Liver (tissue), 9 donors: ENCODE data around the gene CELSR1. TPM values are rescaled to one million over a fixed set of nuclear protein-coding genes. Genes with fewer than 3 reads are reported as not detected.

ENCODE experiments used
- DNase-seq: peaks from one replicate; pipeline ENCODE4 v3.0.0-alpha.2; 2017; ENCODE audit warnings: low spot score
- H3K27ac ChIP-seq, 2 donors: one replicate each; pipeline ENCODE4 v1.7.0; 2013; ENCODE audit warnings: inconsistent platforms in 2 of 2, low read length in 2 of 2, control low read depth in 1 of 2, low read depth in 1 of 2, mild to moderate bottlenecking in 1 of 2
- H3K27me3 ChIP-seq, 4 donors: one replicate each; pipeline versions ENCODE4 v1.6.1 to v1.7.0; 2013; ENCODE audit warnings: low read length in 3 of 4, inconsistent platforms in 1 of 4, mild to moderate bottlenecking in 1 of 4, moderate library complexity in 1 of 4; ENCODE audit not compliant: control insufficient read depth in 4 of 4, insufficient read depth in 4 of 4
- H3K36me3 ChIP-seq, 4 donors: one replicate each; pipeline versions ENCODE4 v1.6.1 to v1.7.0; 2013; ENCODE audit warnings: low read length in 3 of 4, mild to moderate bottlenecking in 3 of 4, low read depth in 1 of 4, moderate library complexity in 1 of 4; ENCODE audit not compliant: control insufficient read depth in 4 of 4, insufficient read depth in 3 of 4
- H3K4me1 ChIP-seq, 4 donors: one replicate each; pipeline versions ENCODE4 v1.6.1 to v1.7.0; 2013; ENCODE audit warnings: low read length in 3 of 4, mild to moderate bottlenecking in 3 of 4, moderate library complexity in 1 of 4; ENCODE audit not compliant: control insufficient read depth in 4 of 4, insufficient read depth in 4 of 4
- H3K4me3 ChIP-seq, 3 donors: one replicate each; pipeline versions ENCODE4 v1.6.1 to v1.7.0; 2013; ENCODE audit warnings: low read length in 3 of 3, control low read depth in 1 of 3, low read depth in 1 of 3, mild to moderate bottlenecking in 1 of 3
- H3K9ac ChIP-seq, 2 donors: one replicate each; pipeline ENCODE4 v1.7.0; 2013; ENCODE audit warnings: low read length in 2 of 2, mild to moderate bottlenecking in 2 of 2, moderate library complexity in 2 of 2, control low read depth in 1 of 2, low read depth in 1 of 2
- H3K9me3 ChIP-seq, 4 donors: one replicate each; pipeline versions ENCODE4 v1.6.1 to v1.7.0; 2013; ENCODE audit warnings: low read length in 3 of 4; ENCODE audit not compliant: control insufficient read depth in 4 of 4
- ATF3 ChIP-seq: IDR thresholded peaks from 2 replicates; pipeline ENCODE4 v1.6.1; 2016; ENCODE audit warnings: antibody characterized with exemption
- CTCF ChIP-seq: fragments of 150-350 bp; IDR thresholded peaks from 2 replicates; pipeline ENCODE4 v1.5.1; 2017; ENCODE audit warnings: improper control_type of control experiment, low read depth, low read length; ENCODE audit not compliant: missing input control
- EGR1 ChIP-seq, 2 donors: IDR thresholded peaks; 2 replicates each; pipeline ENCODE4 v1.6.1; 2016 to 2018; ENCODE audit warnings: antibody characterized with exemption in 2 of 2, low read depth in 2 of 2
- FOXA1 ChIP-seq: IDR thresholded peaks from 2 replicates; pipeline ENCODE4 v1.6.1; 2016; ENCODE audit warnings: antibody characterized with exemption
- FOXA2 ChIP-seq: IDR thresholded peaks from 2 replicates; pipeline ENCODE4 v1.6.1; 2016; ENCODE audit warnings: antibody characterized with exemption
- GABPA ChIP-seq, 2 donors: IDR thresholded peaks in 1 of 2; conservative IDR thresholded peaks in 1 of 2; 2 replicates each; pipeline ENCODE4 v1.6.1; 2016; ENCODE audit warnings: antibody characterized with exemption in 2 of 2, mild to moderate bottlenecking in 1 of 2, moderate library complexity in 1 of 2
- HNF4A ChIP-seq, 2 donors: conservative IDR thresholded peaks; 2 replicates each; pipeline ENCODE4 v1.6.1; 2016; ENCODE audit warnings: antibody characterized with exemption in 2 of 2, mild to moderate bottlenecking in 2 of 2
- HNF4G ChIP-seq: IDR thresholded peaks from 2 replicates; pipeline ENCODE4 v1.6.1; 2016; ENCODE audit warnings: antibody characterized with exemption
- JUND ChIP-seq, 2 donors: IDR thresholded peaks; 2 replicates each; pipeline ENCODE4 v1.6.1; 2016; ENCODE audit warnings: antibody characterized with exemption in 2 of 2
- MAX ChIP-seq: IDR thresholded peaks from 2 replicates; pipeline ENCODE4 v1.6.1; 2016; ENCODE audit warnings: antibody characterized with exemption
- NR2F2 ChIP-seq: IDR thresholded peaks from 2 replicates; pipeline ENCODE4 v1.6.1; 2016; ENCODE audit warnings: antibody characterized with exemption
- RAD21 ChIP-seq, 2 donors: IDR thresholded peaks; 2 replicates each; pipeline ENCODE4 v1.6.1; 2016; ENCODE audit warnings: antibody characterized with exemption in 2 of 2, mild to moderate bottlenecking in 2 of 2
- REST ChIP-seq: IDR thresholded peaks from 2 replicates; pipeline ENCODE4 v1.6.1; 2016; ENCODE audit warnings: antibody characterized with exemption, mild to moderate bottlenecking
- RXRA ChIP-seq, 2 donors: IDR thresholded peaks; 2 replicates each; pipeline ENCODE4 v1.6.1; 2017 to 2018; ENCODE audit warnings: antibody characterized with exemption in 2 of 2, mild to moderate bottlenecking in 1 of 2
- SP1 ChIP-seq: IDR thresholded peaks from 2 replicates; pipeline ENCODE4 v1.6.1; 2018; ENCODE audit warnings: antibody characterized with exemption, mild to moderate bottlenecking
- TAF1 ChIP-seq: conservative IDR thresholded peaks from 2 replicates; pipeline ENCODE4 v1.6.1; 2016; ENCODE audit warnings: antibody characterized with exemption, mild to moderate bottlenecking
- YY1 ChIP-seq: IDR thresholded peaks from 2 replicates; pipeline ENCODE4 v1.6.1; 2016; ENCODE audit warnings: antibody characterized with exemption, mild to moderate bottlenecking
- WGBS: extraction: QIAGEN DNeasy Blood & Tissue Kit; methylation state at CpG from one replicate; pipeline ENCODE4 v1.1.7; 2013; 5-methylcytosine and 5-hydroxymethylcytosine counted together
- polyA plus RNA-seq, 2 donors: library from polyadenylated mRNA; stranded (reverse) in 1 of 2; unstranded in 1 of 2; fragments of 200-250 nt in 1 of 2; fragments of >200 nt in 1 of 2; fragmentation: Nextera tagmentation in 1 of 2; extraction: Ambion mirVana in 1 of 2; gene quantifications; one replicate each; pipeline versions ENCODE4 v1.2.1 to v1.2.3, GENCODE V29; 2013 to 2015
- total RNA-seq, 2 donors: library from RNA; depleted of rRNA; stranded (reverse); fragments of >200 nt; gene quantifications; one replicate each; pipeline ENCODE4 v1.2.3, GENCODE V29; 2014
- TF ChIP-seq, protein P1 (sequence below): IDR thresholded peaks from 2 replicates; pipeline ENCODE4 v1.6.1; 2016; ENCODE audit warnings: antibody characterized with exemption
- donor health status: healthy.
- donor health status: healthy.
- donor health status: healthy.
- donor health status: healthy.
- donor health status: healthy.

CELSR1 gene
- total and polyA plus RNA-seq, 4 donors = 0.37 to 1.6 (median 1.3) TPM

GRCh38 chr22:46432164-46433068 is 105.0 kb downstream of the CELSR1 start:
- Histone ChIP-seq H3K27me3 (no peaks in the 10 kb centered on the region), H3K4me3 (peak overlapping the region in 2 of 3 donors; percentile 13 to 36), H3K9ac (peak overlapping the region in 1 of 2 donors; percentile 47), H3K4me1 (no peaks in the 10 kb centered on the region), H3K36me3 (no peaks in the 10 kb centered on the region), H3K9me3 (no peaks in the 10 kb centered on the region), H3K27ac (no peak overlapping the region)
- WGBS = 78% methylated on average over 25 of the region's 25 CpGs
- no peak for DNase-seq
- TF ChIP-seq EGR1 (IDR thresholded peaks at IDR 0.05; ENCODE audit: low read depth in 2 of 2) = no peak
- TF ChIP-seq MAX = no peak
- no peak for TF ChIP-seq HNF4G
- no peak for TF ChIP-seq YY1
- TF ChIP-seq GABPA (IDR thresholded peaks at IDR 0.05 in 1 of 2, conservative IDR thresholded peaks at IDR 0.05 in 1 of 2) = no peak
- no peak for TF ChIP-seq REST

DNA sequence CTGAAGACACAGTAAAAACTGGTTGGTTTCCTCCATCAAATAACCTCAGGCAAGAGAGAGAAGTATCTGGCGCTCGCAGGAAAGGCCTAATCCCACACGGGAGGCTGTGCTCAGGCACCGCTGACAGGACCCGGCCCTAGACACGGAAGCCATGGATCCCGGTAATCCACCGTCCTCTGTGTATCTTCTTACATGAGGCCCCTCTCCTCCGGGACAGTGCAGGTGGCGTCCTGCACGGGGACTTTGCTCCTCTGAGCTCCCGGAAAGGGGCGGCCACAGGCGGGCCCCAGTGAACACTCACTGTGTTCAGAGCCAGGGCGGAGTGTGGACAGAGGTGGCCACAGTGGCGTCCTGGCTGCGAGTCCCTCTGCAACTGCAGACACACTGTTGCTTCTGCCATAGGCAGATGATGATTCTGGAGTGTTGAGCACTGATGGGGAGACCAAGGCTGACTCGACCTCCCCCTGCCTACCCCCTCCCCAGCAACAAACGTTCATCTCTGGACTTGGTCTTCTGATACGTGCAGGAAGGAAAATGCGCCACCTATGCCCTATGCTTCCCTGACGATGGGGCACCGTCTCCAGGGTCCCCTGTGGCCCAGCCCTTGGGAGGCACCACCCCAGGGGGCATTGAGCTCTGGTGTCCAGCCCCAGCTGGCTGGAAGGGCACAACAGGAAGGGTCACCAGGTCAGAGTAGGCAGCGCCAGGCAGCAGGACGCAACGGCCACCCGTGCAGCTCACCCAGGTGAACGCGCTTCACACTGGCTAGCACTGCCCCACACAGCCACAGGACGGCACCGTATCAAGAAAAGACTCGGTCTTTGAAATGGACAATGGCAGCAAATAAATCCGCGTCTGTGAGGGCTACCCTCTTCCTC is 106.2 kb downstream of the CELSR1 start:
- Histone ChIP-seq H3K9ac (no peak overlapping the region), H3K27ac (no peak overlapping the region), H3K36me3 (no peaks in the 10 kb centered on the region), H3K4me1 (no peaks in the 10 kb centered on the region), H3K4me3 (no peak overlapping the region), H3K9me3 (no peaks in the 10 kb centered on the region), H3K27me3 (no peaks in the 10 kb centered on the region)
- 68% methylated on average over 34 of the region's 34 CpGs for WGBS
- peak; percentile 46 for DNase-seq
- TF ChIP-seq JUND (IDR thresholded peaks at IDR 0.05) (no peak), GABPA (IDR thresholded peaks at IDR 0.05 in 1 of 2, conservative IDR thresholded peaks at IDR 0.05 in 1 of 2) (no peak), RXRA (IDR thresholded peaks at IDR 0.05) (no peak), FOXA1 (no peak), RAD21 (IDR thresholded peaks at IDR 0.05) (no peak), ATF3 (no peak), FOXA2 (no peak), MAX (no peak), HNF4A (conservative IDR thresholded peaks at IDR 0.05) (no peak), EGR1 (IDR thresholded peaks at IDR 0.05; ENCODE audit: low read depth in 2 of 2) (no peak), CTCF (no peak), NR2F2 (no peak), SP1 (no peak), TAF1 (no peak), HNF4G (no peak)
- TF ChIP-seq, protein P1, sequence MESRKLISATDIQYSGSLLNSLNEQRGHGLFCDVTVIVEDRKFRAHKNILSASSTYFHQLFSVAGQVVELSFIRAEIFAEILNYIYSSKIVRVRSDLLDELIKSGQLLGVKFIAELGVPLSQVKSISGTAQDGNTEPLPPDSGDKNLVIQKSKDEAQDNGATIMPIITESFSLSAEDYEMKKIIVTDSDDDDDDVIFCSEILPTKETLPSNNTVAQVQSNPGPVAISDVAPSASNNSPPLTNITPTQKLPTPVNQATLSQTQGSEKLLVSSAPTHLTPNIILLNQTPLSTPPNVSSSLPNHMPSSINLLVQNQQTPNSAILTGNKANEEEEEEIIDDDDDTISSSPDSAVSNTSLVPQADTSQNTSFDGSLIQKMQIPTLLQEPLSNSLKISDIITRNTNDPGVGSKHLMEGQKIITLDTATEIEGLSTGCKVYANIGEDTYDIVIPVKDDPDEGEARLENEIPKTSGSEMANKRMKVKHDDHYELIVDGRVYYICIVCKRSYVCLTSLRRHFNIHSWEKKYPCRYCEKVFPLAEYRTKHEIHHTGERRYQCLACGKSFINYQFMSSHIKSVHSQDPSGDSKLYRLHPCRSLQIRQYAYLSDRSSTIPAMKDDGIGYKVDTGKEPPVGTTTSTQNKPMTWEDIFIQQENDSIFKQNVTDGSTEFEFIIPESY = no peak
